Upper lobe of left lung (tissue), 4 donors: ENCODE data around the gene TREML4.

Experiments
- CTCF ChIP-seq, 6 experiments: fragments of 450-650 bp in 4 of 6; fragments of 200-600 bp in 2 of 6; sonication (generic) in 2 of 6; IDR thresholded peaks; one replicate each; pipeline ENCODE4 v1.5.1; 2016 to 2019; ENCODE audit warnings: antibody characterized with exemption in 6 of 6
- EP300 ChIP-seq, 4 donors: sonication (generic); formaldehyde crosslinking; IDR thresholded peaks; one replicate each; pipeline ENCODE4 v1.5.1; 2017; ENCODE audit warnings: antibody characterized with exemption in 4 of 4, control low read depth in 2 of 4
- POLR2A ChIP-seq, 4 donors: fragments of 450-650 bp; IDR thresholded peaks; one replicate each; pipeline ENCODE4 v1.5.1; 2016 to 2017; ENCODE audit warnings: antibody characterized with exemption in 4 of 4, mild to moderate bottlenecking in 2 of 4
- POLR2AphosphoS5 ChIP-seq, 2 donors: sonication (generic); formaldehyde crosslinking; IDR thresholded peaks; one replicate each; pipeline ENCODE4 v1.5.1; 2017; ENCODE audit warnings: antibody characterized with exemption in 2 of 2

GRCh38 chr6:41273714-41274113 is 45.6 kb downstream of the TREML4 start:
- TF ChIP-seq CTCF (IDR thresholded peaks at IDR 0.05) (no peak), POLR2AphosphoS5 (IDR thresholded peaks at IDR 0.05) (no peak), EP300 (IDR thresholded peaks at IDR 0.05) (no peak), POLR2A (IDR thresholded peaks at IDR 0.05) (no peak)
